HG03520 (cell line): Measurements from ENCODE around the gene ANTXR1.

Experiments
- ATAC-seq: cut with Tn5 transposase; IDR thresholded peaks from one replicate; pipeline ENCODE4 v1.9.1; 2021; ENCODE audit warnings: mild to moderate bottlenecking, moderate library complexity; ENCODE audit not compliant: unreplicated experiment

The ANTXR1 gene

GRCh38 chr2:69175790-69176715 is 163.1 kb downstream of the ANTXR1 start:
- ATAC-seq, result no peak

GRCh38 chr2:69177063-69177771 is 164.2 kb downstream of the ANTXR1 start:
- no peak for ATAC-seq

- no peak for ATAC-seq
Measured at GRCh38 chr2:69177785-69178636, 165.0 kb downstream of the ANTXR1 start.

GRCh38 chr2:69178756-69179155 is 165.8 kb downstream of the ANTXR1 start:
- no peak for ATAC-seq

GRCh38 chr2:69180227-69180626 is 167.2 kb downstream of the ANTXR1 start:
- no peak for ATAC-seq

GRCh38 chr2:69180974-69181373 is 168.0 kb downstream of the ANTXR1 start:
- ATAC-seq, result no peak

- ATAC-seq, result no peak
Measured at GRCh38 chr2:69181806-69182427, 168.9 kb downstream of the ANTXR1 start.

- ATAC-seq, result no peak
Measured at GRCh38 chr2:69183659-69184058, 170.7 kb downstream of the ANTXR1 start.

GRCh38 chr2:69184224-69184623 is 171.2 kb downstream of the ANTXR1 start:
- no peak for ATAC-seq

- ATAC-seq, result no peak
Measured at GRCh38 chr2:69185807-69186206, 172.8 kb downstream of the ANTXR1 start.

GRCh38 chr2:69186614-69187013 is 173.6 kb downstream of the ANTXR1 start:
- no peak for ATAC-seq

GRCh38 chr2:69188182-69188900 is 175.4 kb downstream of the ANTXR1 start:
- no peak for ATAC-seq

GRCh38 chr2:69190743-69191404 is 177.9 kb downstream of the ANTXR1 start:
- no peak for ATAC-seq

GRCh38 chr2:69191634-69192033 is 178.7 kb downstream of the ANTXR1 start:
- no peak for ATAC-seq

- no peak for ATAC-seq
Measured at GRCh38 chr2:69192176-69192945, 179.4 kb downstream of the ANTXR1 start.

GRCh38 chr2:69195706-69196105 is 182.7 kb downstream of the ANTXR1 start:
- no peak for ATAC-seq

GRCh38 chr2:69196327-69197117 is 183.5 kb downstream of the ANTXR1 start:
- ATAC-seq, result no peak

GRCh38 chr2:69200107-69200520 is 187.1 kb downstream of the ANTXR1 start:
- ATAC-seq, result no peak
